ENCODE data around the gene TRIP13.
"Not testable (repeated sequence)": the region's sequence is repeated elsewhere in the genome, so short reads cannot be mapped to it uniquely, and the experiment has no call there.

TRIP13 gene

DNA sequence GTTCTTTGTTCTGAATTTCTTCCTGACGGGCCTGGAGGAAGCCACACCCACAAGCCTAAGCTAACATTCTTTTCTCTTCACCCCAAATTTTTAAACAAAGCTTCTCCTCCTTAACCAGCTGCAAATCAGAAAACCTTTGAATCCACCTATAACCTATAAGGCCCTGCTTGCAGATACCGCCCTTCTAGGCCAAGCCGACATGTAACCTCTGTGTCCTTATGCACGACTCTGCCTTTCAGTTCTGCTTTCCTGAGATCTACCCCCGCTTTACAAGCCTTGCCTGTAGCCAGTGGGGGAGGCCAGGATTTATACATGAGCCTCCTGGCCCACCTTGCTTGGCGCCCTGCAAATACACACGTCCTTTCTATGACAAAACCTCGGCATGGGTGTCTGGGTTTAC lies 19.4 kb upstream of the TRIP13 start:
- no peak for DNase-seq

DNA sequence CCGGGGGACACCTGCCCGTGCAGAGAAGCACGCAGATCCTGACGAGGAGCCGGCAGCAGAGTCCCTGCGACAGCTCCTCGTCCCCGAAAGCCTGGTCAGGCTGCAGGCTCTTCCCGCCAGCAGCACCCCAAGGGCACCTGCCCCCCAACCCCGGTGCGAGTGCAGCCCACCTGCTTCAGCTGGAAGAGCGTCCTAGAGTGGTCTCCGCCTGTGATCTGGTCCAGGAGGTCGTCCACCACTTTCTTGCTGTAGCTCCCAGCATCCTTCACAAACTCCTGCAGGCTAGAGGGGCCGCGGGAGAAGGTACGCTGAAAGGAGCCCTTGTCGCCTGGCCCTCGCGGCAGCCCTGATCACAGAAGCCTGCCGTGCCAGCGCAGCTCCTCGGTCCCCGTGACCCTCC lies 16.8 kb upstream of the TRIP13 start:
- no peak for DNase-seq

DNA sequence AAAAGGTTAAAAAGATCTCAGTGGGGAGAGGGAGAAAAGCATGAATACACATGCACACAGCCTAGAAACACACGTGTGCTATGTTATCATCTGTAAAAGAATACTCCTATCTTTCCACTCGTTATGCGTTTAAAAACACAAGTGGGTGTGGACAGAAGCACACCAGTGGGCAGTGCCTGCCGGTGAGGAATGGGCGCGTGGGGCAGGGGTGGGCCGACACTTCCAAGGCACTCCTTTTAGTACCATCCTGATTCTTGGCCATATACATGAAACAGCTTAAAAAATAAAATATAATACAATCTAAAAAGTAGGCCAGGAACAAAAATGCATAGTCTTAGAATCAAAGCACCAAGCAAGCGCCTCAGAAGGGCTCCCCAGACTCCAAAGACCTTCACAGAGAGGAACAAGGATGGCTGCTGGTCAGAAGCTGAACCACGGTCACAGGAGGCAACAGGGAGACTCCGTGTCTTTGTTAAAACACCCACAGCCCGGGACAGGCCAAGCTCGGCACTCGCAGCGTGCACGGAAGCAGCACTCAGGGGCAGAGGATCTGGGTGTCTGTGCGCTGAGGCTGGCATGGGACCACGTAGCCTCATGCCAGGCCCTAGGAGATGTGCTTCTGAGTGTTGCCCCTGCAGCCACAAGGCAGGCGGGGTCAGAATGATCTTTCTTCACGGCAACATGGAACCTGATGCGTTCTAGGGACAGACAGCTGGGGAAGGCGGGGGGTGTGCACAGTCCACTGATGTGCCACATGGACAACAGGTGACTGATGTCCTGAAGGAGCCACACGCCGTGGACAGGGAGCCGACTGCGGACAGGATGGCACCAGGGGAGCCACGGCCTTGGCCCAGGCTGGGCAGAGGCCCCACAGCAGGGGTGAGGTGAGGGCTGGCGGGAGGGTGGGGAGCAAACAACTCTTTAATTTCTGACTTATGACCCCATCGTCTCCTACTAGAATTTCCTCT lies 16.0 kb upstream of the TRIP13 start:
- DNase-seq = no peak

DNA sequence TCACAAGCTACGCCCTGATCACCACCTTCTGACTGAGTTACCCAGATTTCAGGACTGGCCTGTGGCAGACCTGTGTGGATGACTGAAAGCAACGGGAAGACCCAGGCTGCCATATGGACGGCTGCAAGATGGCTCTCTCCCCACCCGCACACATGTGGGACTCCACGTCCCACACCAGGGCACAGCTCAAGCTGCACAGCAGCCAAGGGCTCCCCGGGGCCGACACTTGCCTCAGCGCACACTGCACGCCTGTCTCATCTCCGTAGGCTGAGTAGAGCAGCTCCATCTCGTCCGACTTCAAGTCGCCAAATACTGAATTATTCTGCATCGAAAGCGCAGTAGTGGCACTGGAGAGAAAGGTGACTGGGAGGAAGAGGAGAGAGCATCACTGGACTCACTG lies 14.6 kb upstream of the TRIP13 start:
- DNase-seq = no peak

DNA sequence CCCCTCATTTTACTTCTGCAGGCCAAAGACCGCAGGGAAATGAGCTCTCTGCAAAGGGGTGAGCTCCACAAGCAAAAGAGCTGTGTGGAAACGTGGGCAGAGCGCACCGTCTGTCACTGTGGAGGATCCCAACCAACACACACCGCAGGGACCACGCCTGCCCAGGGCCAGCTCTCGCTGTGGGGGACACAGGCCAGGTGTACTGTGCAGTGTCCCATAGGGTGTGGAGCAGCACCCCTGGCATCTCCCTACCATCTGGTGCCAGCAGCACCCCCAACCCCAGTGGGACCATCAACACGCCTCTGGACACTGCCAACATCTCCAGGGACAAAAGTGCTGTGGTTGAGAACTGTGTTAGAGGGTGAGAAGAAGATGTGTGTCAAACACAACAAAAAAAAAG lies 14.0 kb upstream of the TRIP13 start:
- DNase-seq = not testable (repeated sequence)

DNA sequence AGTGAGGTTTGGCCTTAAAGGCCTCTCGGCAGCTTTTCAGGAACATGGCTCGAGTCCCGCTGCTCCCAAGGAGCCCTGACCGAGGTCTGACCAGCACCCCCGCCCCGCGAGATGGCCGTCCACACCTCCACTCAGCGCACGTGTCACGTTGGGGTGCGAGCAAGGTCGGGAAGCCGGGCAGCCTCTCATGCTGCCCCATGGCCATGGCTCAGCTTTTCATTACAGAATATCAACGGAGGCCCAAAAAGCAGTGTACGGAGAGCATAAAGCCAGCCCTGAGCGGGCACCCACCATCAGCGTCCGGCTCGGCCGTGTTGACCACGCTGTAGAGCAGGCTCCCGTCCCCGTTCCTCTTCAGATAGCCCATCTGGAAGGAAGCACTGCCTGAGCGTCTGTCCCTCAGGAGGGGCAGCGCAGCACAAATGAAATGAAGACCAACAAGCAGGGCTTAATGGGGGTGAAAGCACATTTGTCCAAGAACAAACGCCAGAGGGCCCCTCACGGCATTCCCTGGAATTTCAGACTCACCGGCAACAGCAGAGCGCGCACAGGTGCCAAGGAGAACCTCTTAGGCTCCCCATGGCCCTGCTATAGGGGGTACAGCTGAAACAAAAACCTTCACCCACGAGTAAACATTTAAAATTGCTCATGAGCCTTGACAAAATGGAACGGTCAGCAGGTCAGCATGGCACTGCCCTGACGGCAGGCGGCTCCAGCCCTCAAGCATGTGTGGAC lies 11.7 kb upstream of the TRIP13 start:
- DNase-seq = no peak

DNA sequence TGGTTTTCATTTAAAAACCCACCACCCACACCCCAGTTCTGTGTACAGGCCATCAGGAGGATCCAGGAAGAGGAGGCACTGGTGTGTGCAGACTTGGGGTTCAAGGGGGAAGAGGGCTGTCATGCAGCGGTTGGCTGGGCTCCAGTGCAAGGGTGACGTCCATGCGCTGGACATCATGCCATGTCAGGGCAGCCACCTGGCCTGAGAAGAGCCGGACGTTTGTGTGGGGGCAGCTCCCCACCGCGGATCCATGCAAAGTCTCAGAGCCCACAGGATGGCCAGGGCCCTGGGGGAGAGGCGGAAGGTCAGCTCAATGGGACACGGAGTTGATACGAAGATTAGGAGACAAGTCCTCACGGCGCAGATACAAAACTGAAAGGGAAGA lies 11.1 kb upstream of the TRIP13 start:
- no peak for DNase-seq

DNA sequence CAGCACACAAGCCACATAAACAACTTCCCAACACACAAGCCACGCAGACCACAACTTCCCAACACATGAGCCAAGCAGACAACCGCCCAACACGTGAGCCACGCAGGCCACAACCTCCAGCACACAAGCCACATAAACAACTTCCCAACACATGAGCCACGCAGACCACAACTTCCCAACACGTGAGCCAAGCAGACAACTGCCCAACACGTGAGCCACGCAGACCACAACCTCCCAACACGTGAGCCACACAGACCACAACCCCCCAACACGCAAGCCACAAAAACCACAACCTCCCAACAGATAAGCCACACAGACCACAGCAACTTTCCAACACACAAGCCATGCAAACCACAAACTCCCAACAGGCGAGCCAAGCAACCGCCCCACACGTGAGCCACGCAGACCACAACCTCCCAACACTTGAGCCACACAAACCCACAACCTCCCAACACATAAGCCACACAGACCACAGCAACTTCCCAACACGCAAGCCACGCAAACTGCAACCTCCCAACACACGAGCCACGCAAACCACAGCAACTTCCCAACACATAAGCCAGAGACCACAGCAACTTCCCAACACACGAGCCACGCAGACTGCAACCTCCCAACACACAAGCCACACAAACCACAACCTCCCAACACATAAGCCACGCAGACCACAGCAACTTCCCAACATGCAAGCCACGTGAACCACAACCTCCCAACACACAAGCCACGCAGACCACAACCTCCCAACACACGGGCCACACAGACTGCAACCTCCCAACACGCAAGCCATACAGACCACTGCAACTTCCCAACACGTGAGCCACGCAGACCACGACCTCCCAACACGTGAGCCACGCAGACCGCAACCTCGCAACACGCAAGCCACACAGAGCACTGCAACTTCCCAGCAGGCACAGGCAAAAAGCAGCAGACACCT lies 10.2 kb upstream of the TRIP13 start:
- DNase-seq = no peak

DNA sequence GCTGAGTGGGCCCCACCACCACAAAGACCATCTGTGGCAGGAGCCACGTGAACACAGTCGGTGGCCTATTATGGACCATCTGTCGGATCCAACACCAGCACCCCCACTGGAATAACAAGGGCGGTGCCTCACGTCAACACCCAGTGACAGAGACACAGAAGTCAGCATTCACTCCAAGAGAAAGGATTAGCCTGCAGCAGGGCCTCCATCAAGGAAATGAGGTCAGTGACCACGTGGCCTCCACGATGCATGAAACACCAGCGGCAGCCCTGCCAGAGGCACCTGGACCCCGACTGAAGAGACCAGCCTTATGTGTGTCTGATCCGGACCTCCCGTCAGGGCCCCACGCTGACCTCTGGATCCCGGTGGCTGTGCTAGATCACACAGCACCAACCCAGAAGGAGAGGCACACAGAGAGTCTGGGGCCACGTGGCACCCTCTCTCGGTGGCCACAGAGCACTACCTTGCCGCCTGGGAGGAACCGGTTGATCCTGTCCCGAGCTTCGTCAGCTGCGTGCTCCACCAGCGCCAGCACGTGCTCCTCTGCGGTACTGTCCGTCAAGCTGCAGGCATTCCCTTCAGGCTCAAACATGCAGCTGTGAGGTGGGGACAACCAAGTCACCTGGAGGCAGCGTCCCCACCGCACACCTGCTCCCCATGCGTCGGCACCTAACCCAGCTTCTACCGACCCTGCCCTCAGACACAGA lies 9.1 kb upstream of the TRIP13 start:
- no peak for DNase-seq

DNA sequence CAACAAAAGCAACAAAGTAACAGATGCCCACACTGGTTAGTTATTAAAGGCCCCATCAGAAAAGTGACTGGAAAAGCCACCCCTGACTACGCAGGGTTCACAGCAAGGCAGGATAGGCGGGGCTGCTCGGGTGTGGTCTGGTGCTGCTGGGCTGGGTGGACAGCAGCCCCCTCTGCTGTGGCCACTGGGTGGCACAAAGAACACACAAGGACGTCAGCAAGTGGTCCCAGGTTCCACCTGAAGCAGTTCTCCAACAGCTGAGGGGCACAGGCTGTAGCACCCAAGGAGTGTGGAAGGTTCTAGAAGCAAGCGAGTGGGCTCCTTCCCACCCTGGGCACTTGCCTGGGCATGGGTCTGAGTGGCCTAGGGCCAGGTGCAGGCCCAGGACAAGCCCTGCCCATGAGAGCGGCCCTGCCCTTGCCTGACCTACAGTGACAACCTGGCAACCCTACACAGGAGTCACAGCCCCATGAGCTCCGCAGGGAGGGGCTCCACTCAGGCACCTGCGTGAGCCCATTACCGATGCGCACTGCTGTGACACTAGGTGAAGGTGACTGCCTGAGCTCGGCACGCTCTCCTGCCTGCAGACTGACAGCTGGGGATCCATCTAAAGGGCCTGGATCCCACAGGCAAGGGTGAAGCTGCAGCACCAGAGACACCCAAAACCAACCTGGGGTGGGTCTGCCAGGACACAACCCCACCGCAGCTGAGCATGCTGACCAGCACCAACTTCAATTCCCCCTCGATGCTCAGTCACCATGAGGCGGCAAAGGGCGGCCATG lies 8.1 kb upstream of the TRIP13 start:
- DNase-seq = no peak

DNA sequence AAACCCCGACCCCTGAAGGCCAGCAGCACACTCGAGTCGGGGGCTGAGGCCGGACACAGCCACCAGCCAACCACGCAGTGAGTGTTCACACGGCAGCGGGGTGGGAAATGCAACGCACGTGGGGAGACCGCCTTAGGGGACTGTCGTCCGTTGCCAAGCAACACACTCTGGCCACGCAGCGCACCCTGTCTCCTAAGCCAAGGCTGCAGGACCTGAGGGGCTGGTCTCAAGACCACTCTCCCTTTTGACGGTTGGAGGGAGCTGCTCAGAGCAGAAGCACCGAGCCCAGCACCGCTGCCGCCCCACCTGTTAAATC lies 7.6 kb upstream of the TRIP13 start:
- DNase-seq = no peak

DNA sequence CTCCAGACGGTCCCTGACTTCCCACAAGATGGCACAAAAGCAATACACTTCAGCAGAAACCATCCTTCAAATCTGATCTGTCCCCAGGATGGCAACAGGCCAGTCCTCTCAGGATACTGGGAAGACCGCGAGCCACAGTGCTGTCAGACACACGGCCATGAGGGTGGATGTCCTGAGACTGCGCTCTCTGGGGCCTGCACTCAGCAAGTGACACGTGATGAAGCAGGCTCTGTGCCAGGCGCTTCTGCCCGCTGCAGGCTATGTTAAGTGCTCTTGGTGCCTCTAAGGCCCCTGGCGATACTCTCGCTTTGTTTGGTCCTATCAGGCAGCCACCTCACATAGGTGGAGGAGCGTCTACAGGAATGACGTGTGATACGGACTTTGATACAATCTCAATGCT lies 7.2 kb upstream of the TRIP13 start:
- DNase-seq = no peak

DNA sequence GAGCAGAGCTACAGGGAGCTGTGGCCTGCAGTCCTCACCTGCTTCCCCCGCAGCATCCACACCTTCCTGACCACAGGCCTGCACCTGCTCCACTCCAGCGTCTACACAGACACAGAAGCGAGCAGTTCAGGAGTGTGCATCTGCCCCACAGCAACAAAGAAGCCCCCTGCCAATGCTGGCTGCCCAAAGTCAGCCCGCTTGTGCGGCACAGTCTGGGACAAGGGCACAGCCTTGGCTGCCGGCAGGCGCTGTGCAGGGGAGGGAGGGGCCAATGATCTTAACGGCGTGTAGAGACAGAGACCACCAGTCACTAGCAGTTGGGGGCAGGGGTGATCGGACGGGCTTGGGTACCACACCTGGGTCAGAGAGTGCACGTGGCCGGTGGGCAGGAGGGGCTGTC lies 6.6 kb upstream of the TRIP13 start:
- no peak for DNase-seq

DNA sequence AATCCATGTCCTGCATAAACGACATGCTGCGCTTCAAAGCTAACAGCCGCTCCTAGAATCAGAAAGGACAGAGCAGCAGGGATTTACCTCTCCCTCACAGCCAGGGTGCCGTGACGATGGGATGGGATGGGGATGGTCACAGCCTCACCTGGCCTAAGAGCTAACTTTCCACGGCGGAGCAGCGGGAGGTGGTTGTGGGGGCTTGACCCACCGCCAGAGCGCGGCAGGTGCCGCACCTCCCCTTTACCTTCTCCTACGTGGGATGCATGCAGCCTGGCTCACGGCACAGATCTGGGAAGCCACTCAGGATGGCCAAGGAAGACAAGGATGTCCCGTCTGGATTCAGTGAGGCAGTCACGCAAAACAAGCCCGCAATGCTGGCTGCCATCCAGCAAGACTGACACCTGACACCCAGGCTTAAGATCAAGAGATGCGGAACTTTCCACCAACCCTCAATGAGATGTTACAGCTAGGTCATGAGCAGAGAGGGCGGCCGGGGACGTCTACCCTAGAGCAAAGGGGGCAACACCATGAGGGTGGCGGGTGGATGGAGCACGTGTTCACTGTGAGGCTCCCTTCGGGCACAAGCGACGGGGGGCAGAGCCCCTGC lies 5.9 kb upstream of the TRIP13 start:
- no peak for DNase-seq

DNA sequence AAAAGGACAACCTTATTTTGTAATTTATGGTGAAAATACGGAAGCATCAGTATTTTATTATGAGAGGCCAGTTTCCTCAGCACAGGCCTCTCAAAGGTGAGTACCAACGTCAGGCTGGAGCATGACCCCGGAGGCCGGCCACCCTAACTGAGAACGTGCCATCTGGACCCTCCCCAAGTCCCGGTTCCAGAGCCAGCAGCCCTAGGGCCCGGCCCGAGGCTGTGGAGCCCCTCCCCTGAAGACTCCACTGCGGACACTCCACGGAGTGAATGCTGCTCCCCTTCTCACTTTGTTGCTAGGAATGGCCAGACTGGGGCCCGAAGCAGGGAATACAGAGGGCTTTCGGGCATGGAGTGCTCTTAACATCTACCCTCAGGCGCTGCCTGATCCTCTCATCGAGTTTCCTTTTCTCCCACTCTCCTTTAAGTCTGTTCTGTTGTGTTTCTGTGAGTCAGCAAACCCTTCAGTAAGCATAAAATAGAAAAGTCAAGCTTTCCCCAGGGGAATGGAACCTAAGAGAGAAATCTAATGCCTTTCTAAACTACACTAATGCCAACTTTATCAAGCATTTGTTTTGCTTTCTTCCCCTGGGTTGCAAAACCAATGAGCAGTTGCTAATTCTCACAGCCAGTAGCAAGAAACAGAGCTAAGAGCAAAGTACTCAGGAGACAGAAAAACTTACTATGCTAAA lies 4.6 kb upstream of the TRIP13 start:
- DNase-seq = no peak

DNA sequence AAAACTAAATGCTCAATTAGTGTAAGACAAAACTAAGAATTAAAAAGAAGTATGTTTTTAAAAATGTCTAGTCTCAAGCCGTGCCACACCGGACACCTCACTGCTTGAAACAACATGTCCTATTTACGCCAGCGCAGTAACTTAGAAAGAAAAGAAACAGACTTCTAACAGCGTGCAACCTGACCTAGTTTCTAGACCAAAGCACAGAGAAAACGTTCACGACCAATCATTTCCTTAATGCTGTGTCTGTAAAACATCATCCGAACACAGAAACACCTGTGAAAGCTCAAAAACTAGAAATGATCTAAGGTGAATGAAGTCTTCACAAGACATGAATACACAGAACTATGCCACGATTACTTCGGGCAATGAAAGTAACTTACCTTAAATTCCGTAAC lies 4.0 kb upstream of the TRIP13 start:
- DNase-seq = no peak

DNA sequence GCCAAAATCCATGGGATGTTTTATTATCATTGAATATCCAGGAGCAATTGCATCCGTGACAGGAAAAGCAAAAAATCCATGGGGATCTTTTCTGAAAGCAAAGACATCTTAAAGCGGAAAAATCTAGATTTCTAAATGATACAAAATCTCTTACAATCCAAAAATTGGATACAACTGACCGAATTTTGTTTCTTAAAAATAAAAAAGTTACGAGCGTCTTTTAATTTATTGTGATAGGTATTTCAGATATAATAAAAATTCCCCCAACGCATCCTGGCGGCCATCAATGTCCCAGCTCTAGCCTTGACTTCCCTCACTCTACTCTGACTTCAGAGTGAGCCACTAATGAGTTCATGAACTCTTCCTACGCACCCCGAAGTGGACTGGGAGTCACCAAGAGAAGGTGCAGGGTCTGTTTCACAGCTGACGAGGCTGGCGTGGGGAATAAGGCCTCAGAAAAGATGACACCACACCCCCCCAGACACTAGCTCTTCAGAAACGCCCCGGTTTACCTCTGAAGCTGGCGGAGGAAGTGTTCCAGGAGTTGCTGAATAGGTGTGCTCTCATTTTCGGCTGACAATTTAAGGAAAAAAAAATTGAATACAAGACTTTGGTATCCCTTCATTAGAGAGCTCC lies 3.5 kb upstream of the TRIP13 start:
- no peak for DNase-seq

DNA sequence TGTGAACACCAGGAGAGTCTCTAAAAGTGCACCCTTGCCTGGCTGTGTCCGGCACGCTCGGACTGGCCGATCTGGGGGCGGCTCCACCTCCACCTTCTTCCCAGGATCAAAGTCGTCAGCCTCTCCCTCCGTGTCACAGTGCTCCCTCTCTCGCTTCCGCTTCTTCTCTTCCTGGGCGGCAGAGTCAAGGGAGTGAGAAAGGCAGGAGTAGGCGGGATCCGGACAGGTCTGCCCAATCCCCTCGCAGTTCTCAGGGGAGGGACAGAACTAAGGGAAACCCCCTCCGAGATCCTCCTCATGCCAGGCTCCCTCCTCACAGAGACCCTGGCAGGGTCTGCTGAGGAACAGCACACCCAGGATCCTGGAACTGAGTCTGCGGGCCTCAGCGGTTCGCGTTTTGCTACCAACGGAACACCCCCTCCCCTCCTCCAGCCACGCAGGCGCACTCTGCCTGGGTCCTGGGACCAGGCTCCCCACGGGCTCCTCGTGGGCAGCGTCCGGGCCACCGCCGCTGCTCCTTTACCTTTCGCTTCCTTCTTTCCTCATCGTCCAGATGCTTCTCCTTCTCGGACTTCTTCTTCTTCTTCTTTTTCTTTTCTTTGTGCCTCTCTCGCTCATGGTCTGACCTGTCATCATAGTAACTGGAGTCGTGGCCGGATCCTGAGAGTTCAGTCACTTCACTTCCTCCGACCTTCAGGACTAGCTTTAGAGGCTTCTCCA lies 1.4 kb upstream of the TRIP13 start:
- DNase-seq = peak; percentile 88 to 95

DNA sequence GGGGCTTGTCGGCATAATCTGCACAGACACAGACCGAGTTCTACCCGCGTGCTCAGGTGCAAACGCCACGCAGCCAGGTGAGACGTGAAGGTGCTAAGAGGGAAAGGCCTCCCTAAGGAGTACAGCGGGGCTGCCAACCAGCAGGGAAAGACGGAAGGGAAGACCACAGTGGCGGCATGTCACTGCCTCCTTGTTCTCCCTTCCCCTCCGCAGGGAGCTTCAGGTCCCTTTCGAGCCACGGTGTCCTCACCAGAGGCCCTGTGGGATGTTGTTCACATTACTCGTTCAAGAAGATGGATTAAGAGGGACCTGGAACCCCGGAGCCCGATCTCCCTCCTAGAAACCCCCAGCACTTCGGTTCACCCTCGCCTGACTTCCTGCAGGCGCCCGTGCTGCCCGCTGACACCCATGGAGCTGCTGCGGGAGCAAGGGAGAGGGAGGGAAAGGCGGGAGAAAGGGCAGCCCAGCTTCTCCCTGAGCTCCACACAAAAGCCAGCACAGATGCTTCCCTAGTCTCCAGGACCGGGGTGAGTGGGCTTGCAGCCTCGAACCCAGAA lies 769 bp upstream of the TRIP13 start:
- DNase-seq = peak; percentile 53 to 58
